C4-2B (cell line): ENCODE data around the gene FEZF2.

Experiments used
- ZFX ChIP-seq: fragments of 450-650 bp; IDR thresholded peaks from 2 replicates; pipeline ENCODE4 v1.6.1; 2017
- TF ChIP-seq, protein P1 (sequence below): fragments of 450-650 bp; conservative IDR thresholded peaks from 2 replicates; pipeline ENCODE4 v1.5.1; 2017; ENCODE audit warnings: mild to moderate bottlenecking

DNA sequence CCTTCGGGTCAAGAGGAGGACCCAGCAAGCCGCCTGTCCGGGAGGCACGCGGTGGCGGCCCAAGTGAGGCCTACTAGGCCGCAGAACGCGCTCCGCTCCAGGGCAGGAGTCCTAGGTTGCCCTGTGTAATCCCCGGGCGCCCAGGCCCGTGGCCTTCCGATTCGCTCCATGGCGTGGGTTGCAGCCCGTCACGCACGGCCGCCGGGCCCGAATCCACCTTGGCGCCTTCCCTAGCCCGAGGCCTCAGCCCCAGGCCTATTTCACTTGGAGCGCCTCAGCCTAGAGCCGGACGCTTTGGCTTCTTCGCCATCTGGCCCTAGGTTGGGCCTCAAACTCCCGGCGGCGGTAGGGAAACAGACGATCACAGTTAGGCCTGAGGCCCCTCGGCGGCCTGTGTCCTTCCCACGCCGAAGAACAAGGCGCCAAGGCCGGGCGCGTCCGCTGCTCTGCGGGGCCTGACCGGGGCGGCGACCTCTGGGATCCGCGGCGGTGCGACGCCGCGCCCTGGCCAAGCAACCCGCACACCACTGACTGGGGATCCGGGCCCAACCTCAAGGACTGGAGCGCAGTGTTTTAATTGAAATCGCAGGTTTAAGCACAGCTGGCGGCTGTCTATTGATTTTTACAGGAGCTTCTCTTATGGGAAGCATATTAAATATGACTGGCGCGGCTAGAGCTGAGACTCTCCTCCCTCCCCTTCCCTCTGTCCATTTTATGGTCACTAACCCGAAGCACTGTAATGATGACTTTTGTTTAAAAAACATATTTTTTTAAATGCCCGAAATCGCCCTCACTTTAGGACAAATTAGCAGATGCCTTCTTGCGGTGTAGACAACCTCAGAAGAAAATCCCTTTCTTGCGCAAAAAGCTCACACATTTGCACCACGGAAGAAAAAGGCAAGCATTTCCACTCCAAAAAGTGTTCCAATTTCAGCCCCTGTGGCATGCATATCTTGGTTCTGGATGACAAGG, 3.8 kb upstream of the FEZF2 start:
- TF ChIP-seq, protein P1, sequence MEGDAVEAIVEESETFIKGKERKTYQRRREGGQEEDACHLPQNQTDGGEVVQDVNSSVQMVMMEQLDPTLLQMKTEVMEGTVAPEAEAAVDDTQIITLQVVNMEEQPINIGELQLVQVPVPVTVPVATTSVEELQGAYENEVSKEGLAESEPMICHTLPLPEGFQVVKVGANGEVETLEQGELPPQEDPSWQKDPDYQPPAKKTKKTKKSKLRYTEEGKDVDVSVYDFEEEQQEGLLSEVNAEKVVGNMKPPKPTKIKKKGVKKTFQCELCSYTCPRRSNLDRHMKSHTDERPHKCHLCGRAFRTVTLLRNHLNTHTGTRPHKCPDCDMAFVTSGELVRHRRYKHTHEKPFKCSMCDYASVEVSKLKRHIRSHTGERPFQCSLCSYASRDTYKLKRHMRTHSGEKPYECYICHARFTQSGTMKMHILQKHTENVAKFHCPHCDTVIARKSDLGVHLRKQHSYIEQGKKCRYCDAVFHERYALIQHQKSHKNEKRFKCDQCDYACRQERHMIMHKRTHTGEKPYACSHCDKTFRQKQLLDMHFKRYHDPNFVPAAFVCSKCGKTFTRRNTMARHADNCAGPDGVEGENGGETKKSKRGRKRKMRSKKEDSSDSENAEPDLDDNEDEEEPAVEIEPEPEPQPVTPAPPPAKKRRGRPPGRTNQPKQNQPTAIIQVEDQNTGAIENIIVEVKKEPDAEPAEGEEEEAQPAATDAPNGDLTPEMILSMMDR: no peak
- no peak for TF ChIP-seq ZFX
